ENCODE measurements around the gene WDR43.

- TF ChIP-seq, protein P1, sequence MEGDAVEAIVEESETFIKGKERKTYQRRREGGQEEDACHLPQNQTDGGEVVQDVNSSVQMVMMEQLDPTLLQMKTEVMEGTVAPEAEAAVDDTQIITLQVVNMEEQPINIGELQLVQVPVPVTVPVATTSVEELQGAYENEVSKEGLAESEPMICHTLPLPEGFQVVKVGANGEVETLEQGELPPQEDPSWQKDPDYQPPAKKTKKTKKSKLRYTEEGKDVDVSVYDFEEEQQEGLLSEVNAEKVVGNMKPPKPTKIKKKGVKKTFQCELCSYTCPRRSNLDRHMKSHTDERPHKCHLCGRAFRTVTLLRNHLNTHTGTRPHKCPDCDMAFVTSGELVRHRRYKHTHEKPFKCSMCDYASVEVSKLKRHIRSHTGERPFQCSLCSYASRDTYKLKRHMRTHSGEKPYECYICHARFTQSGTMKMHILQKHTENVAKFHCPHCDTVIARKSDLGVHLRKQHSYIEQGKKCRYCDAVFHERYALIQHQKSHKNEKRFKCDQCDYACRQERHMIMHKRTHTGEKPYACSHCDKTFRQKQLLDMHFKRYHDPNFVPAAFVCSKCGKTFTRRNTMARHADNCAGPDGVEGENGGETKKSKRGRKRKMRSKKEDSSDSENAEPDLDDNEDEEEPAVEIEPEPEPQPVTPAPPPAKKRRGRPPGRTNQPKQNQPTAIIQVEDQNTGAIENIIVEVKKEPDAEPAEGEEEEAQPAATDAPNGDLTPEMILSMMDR (IDR thresholded peaks at IDR 0.05) = no peak
- no peak for TF ChIP-seq POLR2A (IDR thresholded peaks at IDR 0.05)
Measured at GRCh38 chr2:28915939-28916338, 21.5 kb downstream of the WDR43 start.
